GM12892 (cell line): ENCODE data around the gene R3HDM4.

Experiments used
- POLR2A ChIP-seq: IDR thresholded peaks from 2 replicates; pipeline ENCODE4 v1.6.1; 2011; ENCODE audit warnings: low read depth, low read length, control low read depth
- POLR2AphosphoS5 ChIP-seq: IDR thresholded peaks from 2 replicates; pipeline ENCODE4 v1.6.1; 2011; ENCODE audit warnings: low read depth, low read length, control low read depth

- TF ChIP-seq POLR2A, result no peak
- TF ChIP-seq POLR2AphosphoS5, result no peak
Measured at GRCh38 chr19:956766-957440, 43.9 kb upstream of the R3HDM4 start.
